ENCODE data around the gene AOPEP.
"Not testable (repeated sequence)": the region's sequence is repeated elsewhere in the genome, so short reads cannot be mapped to it uniquely, and the experiment has no call there.

The AOPEP gene

GRCh38 chr9:94872891-94873511 lies 146.5 kb downstream of the AOPEP start:
- no peak for DNase-seq

DNA sequence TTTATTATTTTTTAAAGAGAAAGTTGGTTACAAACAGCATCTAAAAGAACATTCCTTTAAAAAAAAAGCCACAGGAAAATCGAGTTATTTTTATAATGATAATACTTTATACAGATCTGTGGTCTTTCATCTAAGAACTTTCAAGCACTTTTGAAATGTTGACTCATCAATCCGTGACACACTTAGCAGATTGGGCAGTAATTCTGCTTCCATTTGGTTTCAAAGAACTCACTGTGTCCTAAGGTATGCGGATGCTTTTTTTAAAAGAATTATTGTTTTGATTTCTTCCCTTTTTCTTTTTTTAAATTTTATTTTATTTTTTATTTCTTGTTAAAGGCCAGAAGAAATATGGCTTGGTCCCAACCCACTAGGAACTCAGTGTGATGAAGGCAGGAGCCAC lies 147.8 kb downstream of the AOPEP start:
- DNase-seq: no peak

GRCh38 chr9:94875300-94876020 lies 149.0 kb downstream of the AOPEP start:
- peak; percentile 41 for DNase-seq

DNA sequence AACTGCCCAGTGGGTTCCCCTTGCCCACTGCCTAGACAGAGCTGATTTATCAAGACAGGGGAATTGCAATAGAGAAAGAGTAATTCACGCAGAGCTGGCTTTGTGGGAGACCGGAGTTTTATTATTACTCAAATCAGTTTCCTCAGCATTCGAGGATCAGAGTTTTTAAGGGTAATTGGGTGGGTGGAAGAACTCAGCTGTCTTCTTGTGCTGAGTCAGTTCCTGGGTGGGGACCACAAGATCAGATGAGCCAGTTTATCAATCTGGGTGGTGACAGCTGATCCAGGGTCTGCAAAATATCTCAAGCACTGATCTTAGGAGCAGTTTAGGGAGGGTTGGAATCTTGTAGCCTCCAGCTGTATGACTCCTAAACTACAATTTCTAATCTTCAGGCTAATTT lies 152.3 kb downstream of the AOPEP start:
- not testable (repeated sequence) for DNase-seq

DNA sequence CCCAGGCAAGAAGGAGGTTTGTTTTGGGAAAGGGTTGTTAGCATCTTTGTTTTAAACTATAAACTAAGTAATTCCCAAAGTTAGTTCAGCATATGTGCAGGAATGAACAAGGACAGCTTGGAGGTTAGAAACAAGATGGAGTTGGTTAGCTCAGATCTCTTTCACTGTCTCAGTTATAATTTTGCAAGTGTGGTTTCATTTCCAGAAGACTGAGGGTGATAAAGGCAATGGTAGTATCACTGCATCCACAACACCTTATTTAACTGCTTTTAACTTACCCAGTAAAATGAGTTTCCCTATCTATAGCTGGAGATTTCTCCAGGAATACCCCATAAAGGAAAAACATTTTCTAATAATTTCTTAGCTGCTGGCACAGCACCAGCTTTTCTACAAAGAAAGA lies 152.7 kb downstream of the AOPEP start:
- DNase-seq: no peak

DNA sequence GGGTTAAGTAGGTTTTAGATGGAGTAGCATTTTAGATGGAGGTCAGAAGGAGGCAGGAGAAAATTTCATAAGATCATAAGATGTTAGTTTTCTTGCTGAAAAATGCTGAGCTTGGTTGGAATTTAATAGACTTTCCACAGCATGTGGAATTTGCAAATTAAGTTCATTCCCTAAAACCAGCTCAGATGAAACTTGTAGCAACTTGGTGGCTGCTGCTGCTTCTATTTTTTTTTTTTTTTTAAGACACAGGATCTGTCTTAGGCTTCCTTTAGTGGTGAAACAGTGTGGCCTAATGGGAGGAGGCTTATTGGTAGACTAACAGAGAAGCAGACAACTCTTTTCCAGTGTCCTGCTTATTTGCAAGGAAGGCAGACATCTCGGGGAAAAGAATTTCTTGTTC lies 154.5 kb downstream of the AOPEP start:
- DNase-seq: no peak

DNA sequence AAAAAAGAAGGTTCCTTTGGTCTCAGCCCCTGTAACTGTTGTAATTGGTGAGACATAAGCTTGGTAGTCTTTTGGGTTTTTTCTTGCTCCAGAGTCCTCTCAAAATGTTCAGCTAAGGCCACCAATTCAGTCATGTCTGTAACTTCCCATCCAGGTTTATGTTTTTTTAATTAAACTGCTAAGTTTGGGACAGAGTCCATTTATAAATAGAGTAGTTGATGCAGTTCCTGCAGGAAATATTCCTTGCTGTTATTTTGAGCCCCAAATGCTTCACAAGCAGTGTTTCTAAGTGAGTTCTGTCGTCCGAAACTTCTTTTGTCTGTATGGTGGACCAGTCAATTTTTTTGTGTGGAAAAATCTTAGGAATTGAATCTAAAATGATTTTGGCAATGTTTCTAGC lies 155.0 kb downstream of the AOPEP start:
- no peak for DNase-seq

DNA sequence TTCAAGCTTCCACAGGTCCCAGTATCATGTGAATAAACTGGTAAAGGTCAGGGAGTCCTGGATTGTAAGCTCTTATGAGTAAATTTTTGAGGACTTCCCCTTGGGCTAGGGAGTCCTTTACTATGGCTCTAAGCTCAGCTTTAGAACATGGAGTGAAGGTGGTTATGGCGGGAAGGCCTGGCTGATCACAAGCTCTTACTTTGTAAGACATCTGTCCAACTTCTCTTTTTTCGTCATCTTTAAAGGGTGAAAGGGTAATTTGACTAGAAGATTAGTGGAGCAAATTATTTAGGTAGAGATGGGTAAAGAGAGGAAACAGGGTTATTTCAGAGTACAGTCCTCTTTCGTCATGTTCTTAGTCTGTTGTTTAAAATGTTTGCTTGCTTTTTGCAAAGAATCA lies 155.4 kb downstream of the AOPEP start:
- no peak for DNase-seq

- DNase-seq: no peak
Observed at GRCh38 chr9:94882966-94883641, 156.6 kb downstream of the AOPEP start.

GRCh38 chr9:94885854-94886447 lies 159.5 kb downstream of the AOPEP start:
- no peak for DNase-seq

DNA sequence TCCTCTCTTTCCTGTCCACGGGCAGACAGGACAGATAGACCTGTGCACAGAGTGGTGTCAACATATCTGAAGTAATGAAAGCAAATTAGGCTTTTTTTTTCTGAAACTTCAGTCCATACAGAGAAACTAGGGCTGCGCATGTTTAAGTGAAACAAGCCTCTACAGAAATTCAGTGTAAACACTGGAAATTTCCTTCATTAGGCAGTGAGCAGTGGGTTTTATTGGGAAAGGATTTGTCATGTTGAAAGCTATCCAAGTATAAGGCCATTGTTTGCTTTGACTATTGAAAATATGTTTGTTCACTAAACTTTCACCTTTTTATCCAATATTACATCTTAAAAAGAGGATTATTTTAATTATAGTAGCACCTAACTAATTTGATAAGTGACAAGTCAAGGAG lies 161.2 kb downstream of the AOPEP start:
- DNase-seq: no peak

DNA sequence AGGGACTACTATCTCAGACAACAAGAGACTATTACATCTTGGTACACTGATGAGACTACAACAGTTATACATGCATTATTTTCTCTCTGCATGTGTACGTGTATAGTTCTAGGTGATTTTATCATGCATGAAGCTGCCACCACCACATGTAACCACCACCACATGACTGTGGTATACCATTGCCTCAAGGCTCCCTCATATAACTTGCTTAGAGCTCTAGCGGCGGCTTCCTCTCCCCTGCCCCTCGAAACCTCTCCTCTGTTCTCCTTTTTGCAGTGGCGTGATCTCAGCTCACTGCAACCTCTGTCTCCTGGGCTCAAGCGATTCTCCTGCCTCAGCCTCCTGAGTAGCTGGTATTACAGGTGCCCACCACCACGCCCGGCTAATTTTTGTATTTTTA lies 162.3 kb downstream of the AOPEP start:
- no peak for DNase-seq

DNA sequence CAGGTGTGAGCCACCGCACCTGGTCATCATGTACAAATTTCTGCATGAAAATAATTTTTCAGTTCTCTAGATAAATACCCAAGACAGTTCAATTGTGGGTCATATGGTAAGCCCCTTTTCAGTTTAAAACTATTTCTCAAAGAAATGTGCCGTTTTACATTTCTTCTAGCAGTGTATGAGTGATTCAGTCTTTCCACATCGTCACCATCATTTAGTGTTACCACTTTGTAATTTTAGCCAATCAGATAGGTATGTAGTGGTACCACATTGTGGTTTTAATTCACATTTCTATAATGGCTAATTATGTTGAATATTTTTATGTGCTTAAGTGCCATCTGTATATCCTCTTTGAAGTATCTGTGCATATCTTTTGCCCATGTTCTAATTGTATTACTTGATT lies 163.1 kb downstream of the AOPEP start:
- DNase-seq: no peak

- DNase-seq: no peak
Observed at GRCh38 chr9:94891183-94891582, 164.7 kb downstream of the AOPEP start.

DNA sequence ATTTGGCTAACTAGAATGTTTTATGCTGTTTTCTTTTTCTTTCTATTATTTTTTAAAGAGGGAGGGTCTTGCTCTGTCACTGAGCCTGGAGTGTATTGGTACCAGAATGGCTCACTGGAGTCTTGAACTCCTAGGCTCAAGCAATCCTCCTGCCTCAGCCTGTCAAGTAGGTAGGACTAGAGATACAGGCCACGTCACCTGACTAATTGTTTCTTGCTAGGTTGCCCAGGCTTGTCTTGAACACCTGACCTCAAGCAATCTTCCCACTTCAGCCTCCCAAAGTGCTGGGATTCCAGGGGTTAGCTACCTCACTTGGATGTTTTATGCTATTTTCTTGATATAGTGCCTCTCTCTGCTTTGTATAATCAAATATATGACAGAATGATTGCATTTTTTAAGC lies 166.2 kb downstream of the AOPEP start:
- DNase-seq: no peak

GRCh38 chr9:94894094-94894699 lies 167.7 kb downstream of the AOPEP start:
- no peak for DNase-seq

- DNase-seq: no peak
Observed at GRCh38 chr9:94895668-94896067, 169.2 kb downstream of the AOPEP start.

DNA sequence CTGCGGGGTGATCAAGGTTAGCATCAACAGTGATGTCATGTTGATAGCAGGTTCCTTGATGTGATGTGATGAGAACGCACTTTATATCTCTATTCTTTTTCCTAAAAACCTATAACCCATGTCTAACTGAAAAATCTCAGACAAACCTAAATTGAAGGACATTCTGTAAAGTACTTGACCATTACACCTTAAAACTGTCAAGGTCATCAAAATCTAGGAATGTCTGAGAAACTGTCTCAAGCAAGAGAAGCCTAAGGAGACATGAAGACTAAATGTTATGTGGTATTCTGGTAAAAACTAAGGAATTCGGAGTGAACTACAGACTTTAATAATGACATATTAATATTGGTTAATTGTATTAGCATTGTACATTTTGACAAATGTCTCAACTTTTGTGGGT lies 170.0 kb downstream of the AOPEP start:
- DNase-seq: no peak

- no peak for DNase-seq
Observed at GRCh38 chr9:94899464-94900221, 173.1 kb downstream of the AOPEP start.

- DNase-seq: no peak
Observed at GRCh38 chr9:94900222-94901018, 173.9 kb downstream of the AOPEP start.

DNA sequence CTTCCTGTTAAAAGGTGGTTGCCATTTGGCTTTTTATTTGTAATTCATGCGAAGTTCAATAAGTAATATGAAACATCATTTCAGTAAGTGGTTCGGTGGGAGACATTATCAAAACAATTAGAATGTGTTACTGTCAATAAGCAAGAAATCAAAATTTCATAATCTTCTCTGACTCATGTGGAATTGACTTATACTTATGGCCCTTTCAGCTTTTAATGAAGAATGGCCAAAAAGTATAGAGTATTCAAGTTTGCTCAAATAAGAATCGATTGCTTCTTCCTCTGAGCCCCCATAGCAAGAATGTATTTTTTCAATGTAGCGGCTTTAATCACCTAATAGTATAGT lies 174.5 kb downstream of the AOPEP start:
- no peak for DNase-seq

DNA sequence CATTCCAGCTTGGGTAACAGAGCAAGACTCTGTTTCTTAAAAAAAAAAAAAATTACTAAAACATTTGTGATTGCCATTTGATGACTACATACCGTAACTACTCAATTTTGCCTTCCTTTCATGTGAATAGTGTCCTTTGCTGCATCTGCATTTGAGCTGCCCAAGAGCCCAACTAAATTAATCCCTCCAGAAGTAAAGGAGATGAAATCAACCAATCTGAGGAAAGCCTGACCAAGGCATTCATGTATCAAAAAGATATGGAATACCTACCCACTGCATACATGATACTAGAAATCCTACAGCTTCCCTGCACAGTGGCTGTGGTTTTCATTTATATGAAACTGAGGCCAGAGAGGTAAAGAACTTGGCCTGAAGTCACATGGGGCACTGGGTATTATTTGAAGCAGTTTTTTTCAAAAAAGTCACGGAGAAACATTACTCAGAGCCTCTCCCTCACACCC lies 177.5 kb downstream of the AOPEP start:
- no peak for DNase-seq

Data from OCI-M1 (cell line).